Raji (cell line): ENCODE data around the gene FGFR4.

Experiments used
- POLR2A ChIP-seq: IDR thresholded peaks from 2 replicates; pipeline ENCODE4 v1.6.1; 2011; ENCODE audit warnings: low read depth, low read length, control low read depth; ENCODE audit not compliant: insufficient read depth

FGFR4 gene

DNA sequence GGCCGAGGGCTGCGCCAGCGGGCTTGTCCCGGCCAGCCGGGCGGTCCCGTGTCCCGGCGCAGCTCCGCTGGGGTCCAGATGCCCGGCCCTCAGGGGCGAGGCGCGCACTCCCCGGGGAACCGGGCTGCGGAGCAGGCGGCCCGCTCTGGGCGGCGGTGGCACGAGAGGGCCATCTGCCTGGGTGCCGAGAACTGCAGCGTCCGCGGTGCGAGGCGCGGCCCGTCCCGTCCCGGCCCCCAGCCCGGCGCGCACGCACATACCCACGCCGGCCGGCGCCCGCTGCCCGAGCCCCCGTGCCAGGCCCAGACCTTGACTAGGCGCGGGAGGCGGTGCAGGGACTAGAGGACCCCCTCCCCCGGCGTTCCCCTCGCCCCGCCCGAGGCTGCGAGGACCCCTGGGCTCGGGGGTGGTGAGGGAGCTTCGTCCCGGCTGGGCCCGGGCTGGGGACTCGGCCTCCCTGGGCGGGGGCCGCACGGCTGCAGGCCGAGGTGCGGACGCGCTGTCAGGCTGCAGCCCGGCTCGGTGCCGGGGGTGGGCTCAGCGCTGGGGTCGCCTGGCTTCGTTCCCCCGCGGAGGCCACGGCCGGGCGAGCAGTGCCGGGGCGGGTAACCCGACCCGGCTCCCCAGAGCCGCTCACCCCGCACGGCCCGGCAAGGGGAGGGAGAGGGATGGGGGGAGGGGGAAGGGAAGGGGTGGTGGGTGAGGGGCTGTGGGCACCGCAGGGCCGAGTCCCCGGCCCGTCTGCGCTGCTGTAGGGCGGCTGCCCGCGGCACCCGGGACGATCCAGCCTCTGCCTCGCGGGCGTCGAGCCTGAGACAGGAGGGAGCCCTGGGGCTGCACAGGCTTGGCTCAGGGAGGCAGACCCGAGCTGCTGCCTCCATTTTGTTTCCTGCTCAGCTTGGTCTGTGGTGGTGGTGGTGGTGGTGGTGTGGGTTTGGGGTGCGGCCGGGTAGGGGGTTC is 45.7 kb downstream of the FGFR4 start:
- TF ChIP-seq POLR2A: no peak

- TF ChIP-seq POLR2A: peak; percentile 56
Measured at GRCh38 chr5:177133096-177133852, 46.6 kb downstream of the FGFR4 start, which contains the start of gene NSD1. Gene NSD1, plus strand, starts transcription at chr5:177133773. Its CDS starts 1,331 bp downstream, at chr5:177135104.

DNA sequence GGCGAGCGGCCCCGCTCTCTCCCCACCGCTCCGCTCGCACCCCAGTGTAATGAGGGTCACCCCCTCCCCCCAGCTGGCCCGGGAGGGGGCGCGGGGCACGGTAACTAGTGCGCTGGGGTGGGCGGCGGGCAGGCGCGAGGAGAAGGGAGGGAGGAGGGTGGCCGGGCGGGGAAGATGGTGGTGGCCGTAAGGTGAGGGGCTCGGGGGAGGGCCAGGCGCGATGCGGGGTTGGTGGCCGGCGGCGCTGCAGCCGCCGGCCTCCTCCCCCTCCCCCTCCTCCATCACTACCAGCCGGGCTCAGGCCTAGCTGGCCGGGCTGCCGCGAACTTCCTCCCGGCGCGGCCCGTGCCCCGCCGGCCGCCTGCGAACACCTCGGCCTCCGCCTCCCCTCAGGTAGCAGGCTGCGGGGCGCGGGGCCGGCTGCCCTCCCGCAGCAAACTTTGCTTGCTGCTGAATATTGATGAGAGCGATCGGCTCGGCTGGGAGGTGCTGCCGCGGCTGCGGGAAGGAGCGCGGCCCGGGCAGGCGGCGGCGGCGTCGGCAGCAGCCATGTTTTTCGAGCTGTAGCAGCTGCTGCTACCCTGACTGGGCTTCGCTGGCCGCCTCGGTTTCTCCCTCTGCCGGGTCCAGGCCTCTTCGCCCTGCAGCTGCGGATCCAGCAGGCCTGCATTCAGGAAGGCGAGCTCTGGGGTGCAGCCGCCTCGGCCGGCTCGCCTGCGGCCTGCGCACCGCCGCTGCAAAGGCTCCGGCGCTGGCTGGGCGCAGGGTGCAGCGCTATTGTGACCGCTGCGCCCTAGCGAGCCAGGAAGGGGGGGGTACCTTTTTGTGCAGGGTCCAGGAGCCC is 47.4 kb downstream of the FGFR4 start:
- TF ChIP-seq POLR2A: peak; percentile 40

GRCh38 chr5:177134697-177135225 is 48.0 kb downstream of the FGFR4 start:
- no peak for TF ChIP-seq POLR2A

GRCh38 chr5:177140312-177140711 is 53.6 kb downstream of the FGFR4 start:
- no peak for TF ChIP-seq POLR2A

DNA sequence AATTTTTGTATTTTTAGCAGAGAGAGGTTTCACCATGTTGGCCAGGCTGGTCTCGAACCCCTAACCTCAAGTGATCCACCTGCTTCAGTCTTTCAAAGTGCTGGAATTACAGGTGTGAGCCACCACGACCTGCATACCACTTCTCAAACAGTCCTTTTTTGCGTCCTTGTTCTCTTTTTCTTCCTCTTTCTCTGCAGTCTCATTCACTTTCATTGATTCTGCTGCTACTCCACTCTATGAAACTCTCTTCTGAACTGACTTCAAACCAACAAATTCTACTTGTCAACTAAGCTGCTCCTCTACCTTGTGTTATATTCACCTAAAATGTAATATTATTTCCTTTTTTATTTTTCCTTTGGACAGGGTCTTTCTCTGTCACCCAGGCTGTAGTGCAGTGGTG is 54.8 kb downstream of the FGFR4 start:
- no peak for TF ChIP-seq POLR2A

DNA sequence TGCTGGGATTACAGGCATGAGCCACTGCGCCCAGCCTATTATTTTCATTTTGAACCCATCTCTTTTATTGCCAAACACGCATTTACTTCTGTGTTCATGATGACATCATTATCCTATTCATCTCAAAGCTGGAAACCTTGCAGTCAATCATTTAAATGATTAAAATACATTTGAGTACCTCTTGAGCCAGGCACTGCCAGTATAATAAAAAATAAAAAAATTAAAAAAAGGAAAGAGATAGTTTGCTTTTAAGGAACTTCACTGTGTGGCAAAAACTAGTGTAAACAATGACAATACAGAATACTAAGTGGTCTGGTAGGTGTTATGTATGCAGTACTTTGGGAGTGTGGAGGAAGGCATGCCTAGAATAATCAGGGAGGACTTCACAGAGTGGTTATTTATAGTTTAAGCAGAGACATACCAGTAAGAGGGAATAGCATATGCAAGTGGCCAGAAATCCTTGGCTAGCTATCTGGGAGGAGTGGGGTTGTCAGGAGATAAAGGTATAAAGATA is 55.4 kb downstream of the FGFR4 start:
- no peak for TF ChIP-seq POLR2A

GRCh38 chr5:177142778-177143177 is 56.1 kb downstream of the FGFR4 start:
- TF ChIP-seq POLR2A: no peak

- TF ChIP-seq POLR2A: no peak
Measured at GRCh38 chr5:177146891-177147638, 60.4 kb downstream of the FGFR4 start.
